ENCODE results near the gene ROBO1.

- TF ChIP-seq POLR2A (IDR thresholded peaks at IDR 0.05) (no peak), CTCF (IDR thresholded peaks at IDR 0.05) (no peak)
These were observed 878.5 kb downstream of the ROBO1 start for GRCh38 chr3:78889348-78889747.
